Left renal pelvis (tissue), 4 donors: ENCODE measurements around the gene SMOC2. TPM values are rescaled to one million over a fixed set of nuclear protein-coding genes. Genes with fewer than 3 reads are reported as not detected.

ENCODE experiments used
- DNase-seq, 4 donors: peaks; one replicate each; pipeline ENCODE4 v3.0.0-alpha.2; 2013; ENCODE audit warnings: low read depth in 4 of 4, low spot score in 3 of 4
- polyA plus RNA-seq, 4 donors: library from polyadenylated mRNA; unstranded; fragments of 120-200 nt; gene quantifications; one replicate each; pipeline ENCODE4 v1.2.1, GENCODE V29; 2013; ENCODE audit not compliant: insufficient read length in 4 of 4

Gene SMOC2
- polyA plus RNA-seq, 4 donors = 19.7 to 420 (median 40.8) TPM

GRCh38 chr6:168441434-168442391 is 729 bp downstream of the SMOC2 start:
- no peak for DNase-seq

- DNase-seq = no peak
Observed at GRCh38 chr6:168442646-168443045, 1.7 kb downstream of the SMOC2 start.

- no peak for DNase-seq
Observed at GRCh38 chr6:168447282-168447681, 6.3 kb downstream of the SMOC2 start.

- DNase-seq = no peak
Observed at GRCh38 chr6:168447700-168448099, 6.7 kb downstream of the SMOC2 start.

GRCh38 chr6:168448243-168448855 is 7.4 kb downstream of the SMOC2 start:
- no peak for DNase-seq

- DNase-seq = no peak
Observed at GRCh38 chr6:168450917-168451316, 9.9 kb downstream of the SMOC2 start.

GRCh38 chr6:168451805-168452517 is 11.0 kb downstream of the SMOC2 start:
- no peak for DNase-seq

- DNase-seq = no peak
Observed at GRCh38 chr6:168452685-168453377, 11.8 kb downstream of the SMOC2 start.

GRCh38 chr6:168455847-168456530 is 15.0 kb downstream of the SMOC2 start:
- no peak for DNase-seq

GRCh38 chr6:168456907-168457652 is 16.1 kb downstream of the SMOC2 start:
- DNase-seq = no peak

- no peak for DNase-seq
Observed at GRCh38 chr6:168457653-168457934, 16.6 kb downstream of the SMOC2 start.

GRCh38 chr6:168458101-168458500 is 17.1 kb downstream of the SMOC2 start:
- no peak for DNase-seq

- no peak for DNase-seq
Observed at GRCh38 chr6:168459572-168459971, 18.6 kb downstream of the SMOC2 start.

- no peak for DNase-seq
Observed at GRCh38 chr6:168462289-168462853, 21.4 kb downstream of the SMOC2 start.

- DNase-seq = no peak
Observed at GRCh38 chr6:168464546-168464945, 23.6 kb downstream of the SMOC2 start.

- no peak for DNase-seq
Observed at GRCh38 chr6:168468045-168468444, 27.1 kb downstream of the SMOC2 start.

- DNase-seq = peak in 1 of 4 donors; percentile 20
Observed at GRCh38 chr6:168469521-168469920, 28.5 kb downstream of the SMOC2 start.

- DNase-seq = no peak
Observed at GRCh38 chr6:168469926-168470325, 28.9 kb downstream of the SMOC2 start.

- DNase-seq = no peak
Observed at GRCh38 chr6:168472363-168472762, 31.4 kb downstream of the SMOC2 start.
